ENCODE results near the gene NRP2.
A peak's percentile ranks its signal among the peaks of the same experiment; 100 is the strongest.

Gene NRP2

GRCh38 chr2:205714789-205715720 is 32.8 kb downstream of the NRP2 start:
- no peak for TF ChIP-seq REST (IDR thresholded peaks at IDR 0.05; ENCODE audit: low read depth)
- TF ChIP-seq TCF12 (IDR thresholded peaks at IDR 0.05; ENCODE audit: low read depth) = no peak
- TF ChIP-seq CREB1 (IDR thresholded peaks at IDR 0.05; ENCODE audit: low read depth) = no peak
- no peak for TF ChIP-seq TAF1 (IDR thresholded peaks at IDR 0.05; ENCODE audit: low read depth)
- TF ChIP-seq ZBTB7A (IDR thresholded peaks at IDR 0.05; ENCODE audit: low read depth) = no peak
- no peak for TF ChIP-seq FOXM1 (IDR thresholded peaks at IDR 0.05; ENCODE audit: borderline replicate concordance, low read depth)
- no peak for TF ChIP-seq YY1 (IDR thresholded peaks at IDR 0.05; ENCODE audit: low read depth)
- TF ChIP-seq EGR1 (IDR thresholded peaks at IDR 0.05) = no peak

- no peak for TF ChIP-seq FOXM1 (IDR thresholded peaks at IDR 0.05; ENCODE audit: borderline replicate concordance, low read depth)
- peak; percentile 52 for TF ChIP-seq RAD21 (IDR thresholded peaks at IDR 0.05; ENCODE audit: low read depth)
- TF ChIP-seq TEAD4 (IDR thresholded peaks at IDR 0.05) = no peak
Observed at GRCh38 chr2:205715831-205716525, 33.7 kb downstream of the NRP2 start.

GRCh38 chr2:205717175-205717846 is 35.0 kb downstream of the NRP2 start:
- TF ChIP-seq TCF12 (IDR thresholded peaks at IDR 0.05; ENCODE audit: low read depth) (no peak), EP300 (IDR thresholded peaks at IDR 0.05; ENCODE audit: borderline replicate concordance) (no peak), MAX (IDR thresholded peaks at IDR 0.05) (no peak), TEAD4 (IDR thresholded peaks at IDR 0.05) (no peak), REST (IDR thresholded peaks at IDR 0.05; ENCODE audit: low read depth) (no peak), ZBTB7A (IDR thresholded peaks at IDR 0.05; ENCODE audit: low read depth) (no peak), TAF1 (IDR thresholded peaks at IDR 0.05; ENCODE audit: low read depth) (no peak), USF1 (IDR thresholded peaks at IDR 0.05) (no peak), YY1 (IDR thresholded peaks at IDR 0.05; ENCODE audit: low read depth) (no peak), EGR1 (IDR thresholded peaks at IDR 0.05) (no peak), CREB1 (IDR thresholded peaks at IDR 0.05; ENCODE audit: low read depth) (no peak), RAD21 (IDR thresholded peaks at IDR 0.05; ENCODE audit: low read depth) (no peak), FOXM1 (IDR thresholded peaks at IDR 0.05; ENCODE audit: borderline replicate concordance, low read depth) (no peak), CEBPB (IDR thresholded peaks at IDR 0.05) (no peak), NFIC (IDR thresholded peaks at IDR 0.05) (no peak)

GRCh38 chr2:205717999-205718398 is 35.7 kb downstream of the NRP2 start:
- TF ChIP-seq NFIC (IDR thresholded peaks at IDR 0.05) = no peak
- TF ChIP-seq CREB1 (IDR thresholded peaks at IDR 0.05; ENCODE audit: low read depth) = no peak
- TF ChIP-seq ZBTB7A (IDR thresholded peaks at IDR 0.05; ENCODE audit: low read depth) = no peak
- no peak for TF ChIP-seq RAD21 (IDR thresholded peaks at IDR 0.05; ENCODE audit: low read depth)
- no peak for TF ChIP-seq FOXM1 (IDR thresholded peaks at IDR 0.05; ENCODE audit: borderline replicate concordance, low read depth)
- TF ChIP-seq USF1 (IDR thresholded peaks at IDR 0.05) = no peak
- TF ChIP-seq REST (IDR thresholded peaks at IDR 0.05; ENCODE audit: low read depth) = no peak
